ENCODE measurements around the gene PARD6B. TPM values are rescaled to one million over a fixed set of nuclear protein-coding genes. Genes with fewer than 3 reads are reported as not detected.
"Not testable (repeated sequence)": the region's sequence is repeated elsewhere in the genome, so short reads cannot be mapped to it uniquely, and the experiment has no call there.

PARD6B gene
- total RNA-seq, 1 donor from 2014 or later: 52.2 TPM

DNA sequence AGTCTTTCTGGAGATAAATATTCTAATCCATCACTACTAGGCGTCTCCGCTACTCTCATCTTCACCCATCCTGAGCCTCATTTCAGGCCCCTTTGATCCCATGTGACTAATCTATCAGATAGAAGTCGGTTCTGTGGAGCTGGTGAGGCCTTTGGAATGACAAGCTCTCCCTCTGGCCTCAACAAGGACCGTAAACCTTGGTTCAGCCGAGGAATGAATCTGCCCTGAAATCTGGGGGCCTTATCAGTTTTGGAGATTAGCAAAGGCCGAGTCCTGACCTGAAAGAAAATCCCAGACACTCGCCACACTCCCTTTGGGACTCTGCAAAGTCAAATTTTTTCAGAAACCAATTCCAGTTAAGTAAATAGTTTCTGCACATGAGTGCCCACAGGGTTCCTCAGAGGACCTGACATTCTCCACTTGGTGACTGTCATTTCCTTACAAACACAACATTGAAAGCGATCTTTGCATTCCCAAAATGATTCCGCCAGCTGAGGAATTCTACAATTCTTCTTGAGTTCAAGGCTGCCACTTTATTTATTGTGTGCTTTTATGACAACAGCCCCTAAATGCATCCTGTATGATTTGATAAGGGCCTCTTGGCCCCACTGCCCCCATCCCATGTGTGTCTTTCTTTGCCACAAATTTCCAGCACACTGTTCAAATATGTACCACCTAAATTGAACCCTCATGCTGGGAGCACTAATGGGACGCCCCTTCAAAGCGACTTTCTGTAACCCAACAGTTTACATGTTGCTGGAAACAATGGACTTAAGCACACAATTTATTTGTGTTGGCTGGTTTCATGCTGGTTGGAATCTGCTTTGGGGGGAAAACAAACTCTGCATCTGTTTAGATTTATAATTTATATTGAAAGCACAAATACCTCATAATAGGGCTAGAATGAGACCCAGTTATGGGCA lies 30.1 kb upstream of the PARD6B start:
- H3K4me1 Mint-ChIP-seq: peaks cover 27% of the 10 kb centered on the region
- TF ChIP-seq, protein P1, sequence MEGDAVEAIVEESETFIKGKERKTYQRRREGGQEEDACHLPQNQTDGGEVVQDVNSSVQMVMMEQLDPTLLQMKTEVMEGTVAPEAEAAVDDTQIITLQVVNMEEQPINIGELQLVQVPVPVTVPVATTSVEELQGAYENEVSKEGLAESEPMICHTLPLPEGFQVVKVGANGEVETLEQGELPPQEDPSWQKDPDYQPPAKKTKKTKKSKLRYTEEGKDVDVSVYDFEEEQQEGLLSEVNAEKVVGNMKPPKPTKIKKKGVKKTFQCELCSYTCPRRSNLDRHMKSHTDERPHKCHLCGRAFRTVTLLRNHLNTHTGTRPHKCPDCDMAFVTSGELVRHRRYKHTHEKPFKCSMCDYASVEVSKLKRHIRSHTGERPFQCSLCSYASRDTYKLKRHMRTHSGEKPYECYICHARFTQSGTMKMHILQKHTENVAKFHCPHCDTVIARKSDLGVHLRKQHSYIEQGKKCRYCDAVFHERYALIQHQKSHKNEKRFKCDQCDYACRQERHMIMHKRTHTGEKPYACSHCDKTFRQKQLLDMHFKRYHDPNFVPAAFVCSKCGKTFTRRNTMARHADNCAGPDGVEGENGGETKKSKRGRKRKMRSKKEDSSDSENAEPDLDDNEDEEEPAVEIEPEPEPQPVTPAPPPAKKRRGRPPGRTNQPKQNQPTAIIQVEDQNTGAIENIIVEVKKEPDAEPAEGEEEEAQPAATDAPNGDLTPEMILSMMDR (IDR thresholded peaks at IDR 0.05; ENCODE audit: unreplicated experiment): no peak
- no peak overlapping the region for H3K4me3 Mint-ChIP-seq
- peak overlapping the region; percentile 67 for H3K27ac Mint-ChIP-seq
- no peaks in the 10 kb centered on the region for H3K36me3 Mint-ChIP-seq
- H3K27me3 Mint-ChIP-seq (ENCODE audit: low read depth): no peaks in the 10 kb centered on the region
- no peak for DNase-seq (ENCODE audit: low spot score in 2 of 2, unreplicated experiment in 2 of 2)
- no peaks in the 10 kb centered on the region for H3K9me3 Mint-ChIP-seq

GRCh38 chr20:50703651-50704438 lies 27.5 kb upstream of the PARD6B start:
- H3K27ac Mint-ChIP-seq, H3K4me3 Mint-ChIP-seq: not testable (repeated sequence)

GRCh38 chr20:50704514-50704913 lies 26.9 kb upstream of the PARD6B start:
- Mint-ChIP-seq H3K4me3 (no peak overlapping the region), H3K4me1 (peaks cover 36% of the 10 kb centered on the region), H3K9me3 (no peaks in the 10 kb centered on the region), H3K27me3 (ENCODE audit: low read depth) (no peaks in the 10 kb centered on the region), H3K27ac (no peak overlapping the region), H3K36me3 (no peaks in the 10 kb centered on the region)
- no peak for DNase-seq (ENCODE audit: low spot score in 2 of 2, unreplicated experiment in 2 of 2)
- TF ChIP-seq, protein P1 (IDR thresholded peaks at IDR 0.05; ENCODE audit: unreplicated experiment): no peak

More at GRCh38 chr20:50703651-50704438, 27.5 kb upstream of the PARD6B start:
- H3K36me3 Mint-ChIP-seq; H3K27me3 Mint-ChIP-seq (ENCODE audit: low read depth); H3K9me3 Mint-ChIP-seq; DNase-seq (ENCODE audit: low spot score in 2 of 2, unreplicated experiment in 2 of 2): not testable (repeated sequence)
- peaks cover 32% of the 10 kb centered on the region for H3K4me1 Mint-ChIP-seq

DNA sequence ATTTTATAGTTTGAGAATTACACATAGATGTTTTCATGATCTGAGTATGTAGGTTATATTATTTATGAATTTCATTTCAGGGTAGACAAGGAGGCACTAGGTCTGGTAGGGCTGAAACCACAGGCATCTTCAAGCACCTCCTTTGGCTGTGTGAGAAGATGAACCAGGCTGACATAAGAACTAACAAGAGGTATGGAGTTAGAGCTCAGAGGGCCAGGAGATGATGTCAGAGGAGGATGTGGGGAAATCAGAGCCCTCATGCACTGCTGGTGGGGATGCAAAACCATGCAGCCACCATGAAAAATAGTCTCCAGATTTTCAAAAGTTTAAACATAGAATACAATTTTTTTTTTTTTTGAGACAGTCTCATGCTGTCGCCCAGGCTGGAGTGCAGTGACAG lies 26.4 kb upstream of the PARD6B start:
- Mint-ChIP-seq H3K4me1 (peaks cover 36% of the 10 kb centered on the region), H3K9me3 (no peaks in the 10 kb centered on the region), H3K27ac (no peak overlapping the region), H3K4me3 (no peak overlapping the region), H3K36me3 (no peaks in the 10 kb centered on the region), H3K27me3 (ENCODE audit: low read depth) (no peaks in the 10 kb centered on the region)
- DNase-seq (ENCODE audit: low spot score in 2 of 2, unreplicated experiment in 2 of 2): no peak
- TF ChIP-seq, protein P1 (IDR thresholded peaks at IDR 0.05; ENCODE audit: unreplicated experiment): no peak

GRCh38 chr20:50708845-50709635 lies 22.3 kb upstream of the PARD6B start:
- peak overlapping the region; percentile 62 for H3K27ac Mint-ChIP-seq
- TF ChIP-seq, protein P1 (IDR thresholded peaks at IDR 0.05; ENCODE audit: unreplicated experiment): no peak
- no peak overlapping the region for H3K4me3 Mint-ChIP-seq
- no peaks in the 10 kb centered on the region for H3K36me3 Mint-ChIP-seq
- H3K4me1 Mint-ChIP-seq: peaks cover 51% of the 10 kb centered on the region
- H3K27me3 Mint-ChIP-seq (ENCODE audit: low read depth): no peaks in the 10 kb centered on the region
- H3K9me3 Mint-ChIP-seq: no peaks in the 10 kb centered on the region
- no peak for DNase-seq (ENCODE audit: low spot score in 2 of 2, unreplicated experiment in 2 of 2)
